ENCODE measurements around the gene IRX5. TPM values are rescaled to one million over a fixed set of nuclear protein-coding genes. Genes with fewer than 3 reads are reported as not detected.

The IRX5 gene
- total RNA-seq, 1 donor from 2014 or later = 36.8 TPM

DNA sequence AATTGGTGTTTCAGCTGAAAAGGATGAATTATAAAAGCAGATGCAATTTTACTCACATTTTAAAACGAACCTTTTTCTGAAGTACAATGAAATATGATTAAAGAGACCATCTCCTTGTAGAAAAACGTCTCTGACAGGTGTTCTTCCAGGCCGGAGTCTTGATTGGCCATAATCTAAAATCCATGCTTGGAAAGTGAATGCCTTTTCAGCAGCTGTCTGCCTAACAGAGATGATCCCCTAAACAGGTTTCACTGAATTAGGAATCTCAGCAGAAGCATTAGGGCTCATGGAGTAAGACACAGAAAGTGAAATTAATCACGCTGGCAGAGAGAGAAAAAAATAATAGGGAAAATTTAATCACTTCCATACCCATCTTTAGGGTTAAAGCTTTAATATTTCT lies 39.3 kb upstream of the IRX5 start:
- intact Hi-C loops (cut with micrococcal nuclease) = no loop called here
- Histone ChIP-seq H3K4me3 (no peak overlapping the region), H3K27ac (replicated peaks) (no peak overlapping the region), H3K4me1 (peaks cover 3% of the 10 kb centered on the region), H3K9me3 (replicated peaks) (peaks cover 7% of the 10 kb centered on the region), H3K36me3 (no peaks in the 10 kb centered on the region), H3K27me3 (ENCODE audit: low read depth) (no peaks in the 10 kb centered on the region)
- no peak for DNase-seq
- TF ChIP-seq, protein P1, sequence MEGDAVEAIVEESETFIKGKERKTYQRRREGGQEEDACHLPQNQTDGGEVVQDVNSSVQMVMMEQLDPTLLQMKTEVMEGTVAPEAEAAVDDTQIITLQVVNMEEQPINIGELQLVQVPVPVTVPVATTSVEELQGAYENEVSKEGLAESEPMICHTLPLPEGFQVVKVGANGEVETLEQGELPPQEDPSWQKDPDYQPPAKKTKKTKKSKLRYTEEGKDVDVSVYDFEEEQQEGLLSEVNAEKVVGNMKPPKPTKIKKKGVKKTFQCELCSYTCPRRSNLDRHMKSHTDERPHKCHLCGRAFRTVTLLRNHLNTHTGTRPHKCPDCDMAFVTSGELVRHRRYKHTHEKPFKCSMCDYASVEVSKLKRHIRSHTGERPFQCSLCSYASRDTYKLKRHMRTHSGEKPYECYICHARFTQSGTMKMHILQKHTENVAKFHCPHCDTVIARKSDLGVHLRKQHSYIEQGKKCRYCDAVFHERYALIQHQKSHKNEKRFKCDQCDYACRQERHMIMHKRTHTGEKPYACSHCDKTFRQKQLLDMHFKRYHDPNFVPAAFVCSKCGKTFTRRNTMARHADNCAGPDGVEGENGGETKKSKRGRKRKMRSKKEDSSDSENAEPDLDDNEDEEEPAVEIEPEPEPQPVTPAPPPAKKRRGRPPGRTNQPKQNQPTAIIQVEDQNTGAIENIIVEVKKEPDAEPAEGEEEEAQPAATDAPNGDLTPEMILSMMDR (IDR thresholded peaks at IDR 0.05; ENCODE audit: borderline replicate concordance) = no peak

DNA sequence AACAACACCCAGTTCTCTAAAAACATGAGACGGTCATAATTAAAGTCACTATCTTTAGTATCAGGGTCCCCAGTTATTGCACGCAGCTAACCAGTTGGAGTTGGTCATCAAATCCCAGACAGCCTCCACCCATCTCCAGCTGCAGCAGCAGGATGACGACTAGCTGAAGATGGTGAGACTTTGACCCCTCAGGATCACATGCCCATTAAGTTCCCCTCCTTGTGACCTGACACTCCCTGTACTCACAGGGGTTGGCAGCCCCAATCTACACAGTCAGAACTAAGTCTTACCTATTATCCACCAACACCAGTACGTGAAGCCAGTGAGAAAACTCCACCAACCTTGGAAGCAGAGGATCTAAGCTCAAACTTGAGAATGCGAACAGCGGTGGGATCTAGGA lies 37.7 kb upstream of the IRX5 start:
- H3K36me3 ChIP-seq = no peaks in the 10 kb centered on the region
- no peaks in the 10 kb centered on the region for H3K9me3 ChIP-seq (replicated peaks)
- no peak overlapping the region for H3K27ac ChIP-seq (replicated peaks)
- no peak for DNase-seq
- intact Hi-C loops (cut with micrococcal nuclease) = no loop called here
- H3K4me3 ChIP-seq = no peak overlapping the region
- H3K4me1 ChIP-seq = peaks cover 3% of the 10 kb centered on the region
- TF ChIP-seq, protein P1 (IDR thresholded peaks at IDR 0.05; ENCODE audit: borderline replicate concordance) = no peak
- H3K27me3 ChIP-seq (ENCODE audit: low read depth) = no peaks in the 10 kb centered on the region

DNA sequence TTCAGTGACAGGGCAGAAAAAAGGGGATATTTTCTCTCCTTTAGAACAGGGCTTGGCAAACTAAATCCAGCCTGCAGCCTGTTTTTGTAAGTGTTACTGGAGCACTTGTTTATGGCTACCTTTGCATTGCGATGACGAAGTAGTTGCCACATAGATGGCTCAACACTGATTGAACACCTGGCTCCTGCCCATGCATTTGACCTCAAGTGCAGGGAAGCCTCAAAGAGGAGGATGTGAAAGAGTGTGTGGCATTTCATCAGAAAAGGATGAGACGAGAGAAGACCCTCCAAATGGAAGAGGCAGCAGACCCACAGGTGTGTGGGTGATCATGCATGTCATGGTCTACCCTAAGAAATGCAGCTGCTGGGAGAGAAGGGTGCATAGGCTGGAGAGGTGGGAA lies 32.7 kb upstream of the IRX5 start:
- TF ChIP-seq, protein P1 (IDR thresholded peaks at IDR 0.05; ENCODE audit: borderline replicate concordance) = no peak
- H3K4me1 ChIP-seq = no peaks in the 10 kb centered on the region
- H3K9me3 ChIP-seq (replicated peaks) = peaks cover 9% of the 10 kb centered on the region
- intact Hi-C loops (cut with micrococcal nuclease) = no loop called here
- no peaks in the 10 kb centered on the region for H3K36me3 ChIP-seq
- no peak overlapping the region for H3K4me3 ChIP-seq
- no peaks in the 10 kb centered on the region for H3K27me3 ChIP-seq (ENCODE audit: low read depth)
- no peak overlapping the region for H3K27ac ChIP-seq (replicated peaks)
- DNase-seq = no peak

DNA sequence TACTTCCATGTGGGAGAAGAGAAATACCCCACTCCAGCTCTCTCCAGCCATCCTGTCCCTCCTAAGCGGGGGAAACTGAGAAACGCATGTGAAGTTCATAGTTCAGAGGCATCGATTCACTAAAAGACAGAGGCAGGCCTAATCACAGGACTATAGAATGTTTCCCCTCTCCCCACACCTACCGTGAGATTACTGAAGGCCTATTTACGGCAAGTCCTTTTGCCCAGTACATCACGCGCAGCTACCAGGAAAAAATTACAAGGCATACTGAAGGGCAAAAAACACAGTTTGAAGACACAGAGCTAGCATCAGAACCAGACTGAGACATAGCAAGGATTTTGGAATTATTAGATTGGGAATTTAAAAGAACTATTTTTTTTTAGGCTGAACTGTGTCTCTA lies 29.1 kb upstream of the IRX5 start:
- no peaks in the 10 kb centered on the region for H3K4me1 ChIP-seq
- H3K36me3 ChIP-seq = no peaks in the 10 kb centered on the region
- peaks cover 14% of the 10 kb centered on the region for H3K9me3 ChIP-seq (replicated peaks)
- DNase-seq = no peak
- H3K27me3 ChIP-seq (ENCODE audit: low read depth) = no peaks in the 10 kb centered on the region
- H3K27ac ChIP-seq (replicated peaks) = no peak overlapping the region
- TF ChIP-seq, protein P1 (IDR thresholded peaks at IDR 0.05; ENCODE audit: borderline replicate concordance) = no peak
- intact Hi-C loops (cut with micrococcal nuclease) = no loop called here
- no peak overlapping the region for H3K4me3 ChIP-seq

DNA sequence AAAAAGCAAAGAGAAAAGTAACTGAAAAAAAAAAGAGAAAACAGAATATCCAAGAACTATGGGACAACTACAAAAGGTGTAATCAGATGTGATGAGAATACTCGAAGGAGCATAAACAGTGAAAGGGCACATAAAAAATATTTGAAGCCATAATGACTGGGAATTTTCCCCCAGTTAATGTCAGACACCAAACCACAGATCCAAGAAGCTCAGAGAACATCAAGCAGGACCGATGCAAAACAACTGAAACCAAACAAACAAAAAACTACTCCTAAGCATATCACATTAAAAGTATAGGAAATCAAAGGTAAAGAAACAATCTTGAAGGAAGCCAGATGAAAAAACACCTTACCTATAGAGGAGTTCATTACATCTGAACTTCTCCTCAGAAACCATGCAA lies 27.6 kb upstream of the IRX5 start:
- no peaks in the 10 kb centered on the region for H3K36me3 ChIP-seq
- DNase-seq = no peak
- H3K27ac ChIP-seq (replicated peaks) = no peak overlapping the region
- TF ChIP-seq, protein P1 (IDR thresholded peaks at IDR 0.05; ENCODE audit: borderline replicate concordance) = no peak
- peaks cover 14% of the 10 kb centered on the region for H3K9me3 ChIP-seq (replicated peaks)
- no peaks in the 10 kb centered on the region for H3K27me3 ChIP-seq (ENCODE audit: low read depth)
- intact Hi-C loops (cut with micrococcal nuclease) = no loop called here
- no peak overlapping the region for H3K4me3 ChIP-seq
- no peaks in the 10 kb centered on the region for H3K4me1 ChIP-seq

DNA sequence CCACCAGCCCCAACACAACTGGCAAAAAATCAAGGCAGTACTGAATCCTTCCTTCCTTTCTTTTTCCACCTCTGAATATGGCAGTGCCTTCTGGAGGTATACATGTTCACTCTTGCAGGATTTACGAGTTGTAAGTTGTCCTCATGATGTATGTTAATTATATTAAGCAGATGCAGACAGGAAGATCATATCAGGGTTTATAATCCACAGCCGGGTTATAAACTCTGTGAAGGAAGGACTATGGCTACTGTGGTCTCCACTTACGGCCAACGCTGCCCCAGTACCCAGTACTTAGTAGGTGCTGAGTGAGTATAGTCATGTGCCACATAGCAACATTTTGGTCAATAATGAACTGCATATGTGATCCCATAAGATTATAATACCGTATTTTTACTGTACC lies 19.6 kb upstream of the IRX5 start:
- Histone ChIP-seq H3K36me3 (no peaks in the 10 kb centered on the region), H3K27ac (replicated peaks) (no peak overlapping the region), H3K4me3 (no peak overlapping the region), H3K27me3 (ENCODE audit: low read depth) (no peaks in the 10 kb centered on the region), H3K4me1 (peaks cover 8% of the 10 kb centered on the region), H3K9me3 (replicated peaks) (no peaks in the 10 kb centered on the region)
- TF ChIP-seq, protein P1 (IDR thresholded peaks at IDR 0.05; ENCODE audit: borderline replicate concordance) = no peak
- no peak for DNase-seq
- intact Hi-C loops (cut with micrococcal nuclease) = no loop called here

All from left ventricle myocardium inferior (tissue), 1 donor.